Natural killer cell (primary cell): ENCODE data around the gene SYNDIG1. TPM values are rescaled to one million over a fixed set of nuclear protein-coding genes. Genes with fewer than 3 reads are reported as not detected.

Experiments used
- ATAC-seq, 3 donors: fragments of 150-1000 bp in 2 of 3; fragments of 200-7000 bp in 1 of 3; cut with Tn5 transposase; 1 replicate in 1 of 3; 2 replicates in 2 of 3; pipeline ENCODE4 v1.10.0; 2021; ENCODE audit warnings: mild to moderate bottlenecking in 2 of 3, moderate library complexity in 2 of 3
- DNase-seq, 2 donors: peaks; one replicate each; pipeline versions ENCODE4 v3.0.0 to v3.0.0-alpha.2; 2013 to 2021; ENCODE audit warnings: mixed read lengths in 1 of 2
- H3K27ac ChIP-seq: one replicate; pipeline ENCODE4 v1.5.1; 2013; ENCODE audit warnings: mild to moderate bottlenecking, low read length
- H3K27me3 ChIP-seq: one replicate; pipeline ENCODE4 v1.6.1; 2013; ENCODE audit warnings: low read length; ENCODE audit not compliant: control insufficient read depth, insufficient read depth
- H3K36me3 ChIP-seq: one replicate; pipeline ENCODE4 v1.6.1; 2013; ENCODE audit warnings: low read length; ENCODE audit not compliant: control insufficient read depth, insufficient read depth
- H3K4me1 ChIP-seq: one replicate; pipeline ENCODE4 v1.6.1; 2013; ENCODE audit warnings: low read length; ENCODE audit not compliant: control insufficient read depth, insufficient read depth
- H3K4me3 ChIP-seq: one replicate; pipeline ENCODE4 v1.5.1; 2013; ENCODE audit warnings: low read length
- H3K9me3 ChIP-seq: one replicate; pipeline ENCODE4 v1.6.1; 2013; ENCODE audit warnings: low read length; ENCODE audit not compliant: control insufficient read depth, insufficient read depth
- H3K27ac Mint-ChIP-seq, 2 donors: one replicate each; pipeline ENCODE4 v1.8.0; 2022; ENCODE audit warnings: mild to moderate bottlenecking in 2 of 2, mixed read lengths in 2 of 2, moderate library complexity in 1 of 2
- H3K27me3 Mint-ChIP-seq, 2 donors: one replicate each; pipeline ENCODE4 v1.8.0; 2022; ENCODE audit warnings: low read depth in 2 of 2, mixed read lengths in 2 of 2
- H3K36me3 Mint-ChIP-seq: one replicate; pipeline ENCODE4 v1.8.0; 2022; ENCODE audit warnings: mixed read lengths
- H3K4me1 Mint-ChIP-seq, 2 donors: one replicate each; pipeline ENCODE4 v1.8.0; 2022; ENCODE audit warnings: mixed read lengths in 2 of 2
- H3K4me3 Mint-ChIP-seq: one replicate; pipeline ENCODE4 v1.8.0; 2022; ENCODE audit warnings: mild to moderate bottlenecking, moderate library complexity, mixed read lengths
- H3K9me3 Mint-ChIP-seq, 2 donors: one replicate each; pipeline ENCODE4 v1.8.0; 2022; ENCODE audit warnings: mixed read lengths in 2 of 2
- WGBS: methylation state at CpG from one replicate; pipeline ENCODE4 v1.1.7; 2013; ENCODE audit warnings: missing lambda C conversion rate; ENCODE audit not compliant: insufficient coverage; 5-methylcytosine and 5-hydroxymethylcytosine counted together
- intact Hi-C: fragments of 100-400 bp; cut with micrococcal nuclease; formaldehyde crosslinking; loops from one replicate; pipeline ENCODE4 v1.14.2; 2022
- total RNA-seq, 4 donors: library from RNA; stranded (reverse); fragments of 120-200 nt in 1 of 4; gene quantifications; one replicate each; pipeline versions ENCODE4 v1.2.3 to v1.2.4, GENCODE V29; 2013 to 2022
- TF ChIP-seq, protein P1 (sequence below): fragments of 200-600 bp; IDR thresholded peaks from one replicate; pipeline ENCODE4 v1.8.0; 2022; ENCODE audit warnings: antibody characterized with exemption

The SYNDIG1 gene
- total RNA-seq, 3 donors from 2014 or later (not counting 1 experiment from before 2014, with no cell fraction given): not detected

DNA sequence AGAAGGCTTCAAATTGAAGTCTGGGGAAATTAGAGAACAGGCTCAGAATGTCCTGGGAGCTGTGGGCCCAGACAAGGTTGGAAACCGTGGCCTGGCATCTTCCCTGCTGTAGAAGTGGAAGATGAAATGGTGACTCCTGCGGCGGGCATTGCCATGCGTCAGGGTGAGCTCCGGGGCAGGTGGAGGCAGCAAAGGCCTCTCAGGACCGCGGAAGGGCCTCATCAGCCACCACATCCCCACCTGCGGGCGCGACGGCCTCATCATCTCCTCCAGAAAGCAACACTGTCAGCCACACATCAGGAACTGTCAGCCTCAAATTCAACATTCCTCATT lies 161.7 kb downstream of the SYNDIG1 start:
- Mint-ChIP-seq H3K9me3 (no peaks in the 10 kb centered on the region), H3K27me3 (peaks cover 4 to 12% of the 10 kb centered on the region in 2 donors), H3K27ac (no peak overlapping the region), H3K4me3 (no peak overlapping the region), H3K4me1 (peaks cover 11 to 12% of the 10 kb centered on the region in 2 donors), H3K36me3 (no peaks in the 10 kb centered on the region)
- WGBS: 93% methylated on average over 11 of the region's 11 CpGs
- Histone ChIP-seq H3K36me3 (no peaks in the 10 kb centered on the region), H3K4me1 (peaks cover 6% of the 10 kb centered on the region), H3K27ac (no peak overlapping the region), H3K9me3 (no peaks in the 10 kb centered on the region), H3K4me3 (no peak overlapping the region), H3K27me3 (no peaks in the 10 kb centered on the region)
- DNase-seq (no peak), ATAC-seq (no peak)
- TF ChIP-seq, protein P1, sequence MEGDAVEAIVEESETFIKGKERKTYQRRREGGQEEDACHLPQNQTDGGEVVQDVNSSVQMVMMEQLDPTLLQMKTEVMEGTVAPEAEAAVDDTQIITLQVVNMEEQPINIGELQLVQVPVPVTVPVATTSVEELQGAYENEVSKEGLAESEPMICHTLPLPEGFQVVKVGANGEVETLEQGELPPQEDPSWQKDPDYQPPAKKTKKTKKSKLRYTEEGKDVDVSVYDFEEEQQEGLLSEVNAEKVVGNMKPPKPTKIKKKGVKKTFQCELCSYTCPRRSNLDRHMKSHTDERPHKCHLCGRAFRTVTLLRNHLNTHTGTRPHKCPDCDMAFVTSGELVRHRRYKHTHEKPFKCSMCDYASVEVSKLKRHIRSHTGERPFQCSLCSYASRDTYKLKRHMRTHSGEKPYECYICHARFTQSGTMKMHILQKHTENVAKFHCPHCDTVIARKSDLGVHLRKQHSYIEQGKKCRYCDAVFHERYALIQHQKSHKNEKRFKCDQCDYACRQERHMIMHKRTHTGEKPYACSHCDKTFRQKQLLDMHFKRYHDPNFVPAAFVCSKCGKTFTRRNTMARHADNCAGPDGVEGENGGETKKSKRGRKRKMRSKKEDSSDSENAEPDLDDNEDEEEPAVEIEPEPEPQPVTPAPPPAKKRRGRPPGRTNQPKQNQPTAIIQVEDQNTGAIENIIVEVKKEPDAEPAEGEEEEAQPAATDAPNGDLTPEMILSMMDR: no peak
- intact Hi-C loops: no loop called here

DNA sequence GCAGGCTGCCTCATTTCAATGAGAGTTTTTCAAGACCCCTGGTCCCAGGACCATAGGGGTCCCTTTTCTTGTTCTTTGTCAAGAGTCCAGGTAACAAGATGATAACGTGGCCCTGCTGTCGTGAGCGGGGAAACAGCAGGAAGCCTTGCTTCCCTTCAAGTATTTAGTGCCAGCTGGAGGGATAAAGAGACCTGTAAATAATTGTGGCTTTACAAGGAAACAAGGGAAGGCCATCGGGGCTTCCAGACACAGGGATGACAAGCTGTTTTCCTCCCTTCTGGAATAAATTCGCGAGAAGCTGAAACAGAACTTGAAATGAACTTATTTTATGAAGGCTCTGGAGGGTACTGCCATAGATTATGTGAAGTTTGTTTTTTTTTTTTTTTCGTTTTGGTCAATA lies 163.2 kb downstream of the SYNDIG1 start:
- Mint-ChIP-seq H3K9me3 (no peaks in the 10 kb centered on the region), H3K27me3 (peaks cover 4 to 12% of the 10 kb centered on the region in 2 donors), H3K4me3 (no peak overlapping the region), H3K4me1 (peaks cover 11 to 12% of the 10 kb centered on the region in 2 donors), H3K27ac (no peak overlapping the region), H3K36me3 (no peaks in the 10 kb centered on the region)
- no peak overlapping the region for H3K4me3 ChIP-seq
- no peak overlapping the region for H3K27ac ChIP-seq
- peaks cover 6% of the 10 kb centered on the region for H3K4me1 ChIP-seq
- no peaks in the 10 kb centered on the region for H3K36me3 ChIP-seq
- ATAC-seq (no peak), DNase-seq (no peak)
- intact Hi-C loops: no loop called here
- whole genome bisulfite sequencing: 83% methylated on average over 6 of the region's 7 CpGs
- TF ChIP-seq, protein P1: no peak
- H3K27me3 ChIP-seq: no peaks in the 10 kb centered on the region
- no peaks in the 10 kb centered on the region for H3K9me3 ChIP-seq

DNA sequence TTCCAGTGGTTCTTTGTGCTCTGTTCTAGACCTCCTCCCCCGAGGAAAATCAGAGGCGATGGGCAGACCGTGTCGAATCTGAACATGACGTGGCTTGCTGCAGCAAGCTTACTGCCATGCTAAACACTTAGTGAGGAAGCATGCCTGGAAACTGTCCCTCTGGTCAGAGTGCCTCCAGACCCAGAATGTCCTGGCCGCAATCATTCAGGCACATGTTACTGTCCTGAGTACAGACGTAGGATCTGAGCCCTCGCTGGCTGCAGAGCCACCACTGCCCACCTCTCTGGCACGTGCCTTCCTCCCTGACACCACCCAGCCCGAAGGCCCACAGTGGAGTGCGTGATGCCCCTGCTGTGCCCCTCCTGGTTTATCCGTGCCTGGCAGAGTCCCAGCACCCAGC lies 163.6 kb downstream of the SYNDIG1 start:
- Mint-ChIP-seq H3K27ac (no peak overlapping the region), H3K9me3 (no peaks in the 10 kb centered on the region), H3K4me3 (no peak overlapping the region), H3K4me1 (peaks cover 11 to 12% of the 10 kb centered on the region in 2 donors), H3K27me3 (peaks cover 4 to 12% of the 10 kb centered on the region in 2 donors), H3K36me3 (no peaks in the 10 kb centered on the region)
- Histone ChIP-seq H3K36me3 (no peaks in the 10 kb centered on the region), H3K27me3 (no peaks in the 10 kb centered on the region), H3K4me1 (peaks cover 6% of the 10 kb centered on the region), H3K4me3 (no peak overlapping the region), H3K27ac (no peak overlapping the region), H3K9me3 (no peaks in the 10 kb centered on the region)
- no peak for DNase-seq
- intact Hi-C loops: no loop called here
- ATAC-seq: no peak
- 89% methylated on average over 12 of the region's 12 CpGs for WGBS
- TF ChIP-seq, protein P1: no peak

DNA sequence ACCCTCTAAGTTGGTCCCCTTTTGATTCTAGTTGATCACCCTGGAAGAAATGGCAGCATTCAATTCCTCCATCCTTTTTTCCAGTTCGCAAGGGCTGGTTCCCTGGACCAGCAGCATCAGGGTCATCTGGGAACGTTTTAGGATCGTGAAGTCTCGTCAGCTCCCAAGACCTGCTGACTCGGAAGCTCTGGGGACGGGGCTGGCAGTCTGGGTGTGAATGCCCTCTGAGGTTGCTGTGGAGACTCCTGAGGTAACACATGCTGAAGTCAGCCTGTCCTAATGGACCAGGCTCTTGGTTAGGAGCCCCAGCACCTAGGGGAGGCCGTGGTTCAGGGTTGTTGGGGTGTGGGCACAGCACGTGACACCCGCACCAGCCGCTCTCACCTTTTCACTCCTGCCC lies 164.1 kb downstream of the SYNDIG1 start:
- Mint-ChIP-seq H3K36me3 (no peaks in the 10 kb centered on the region), H3K4me3 (no peak overlapping the region), H3K9me3 (no peaks in the 10 kb centered on the region), H3K27me3 (peaks cover 4 to 12% of the 10 kb centered on the region in 2 donors), H3K27ac (no peak overlapping the region), H3K4me1 (peaks cover 11 to 12% of the 10 kb centered on the region in 2 donors)
- intact Hi-C loops: no loop called here
- ATAC-seq (no peak), DNase-seq (no peak)
- Histone ChIP-seq H3K9me3 (no peaks in the 10 kb centered on the region), H3K36me3 (no peaks in the 10 kb centered on the region), H3K27me3 (no peaks in the 10 kb centered on the region), H3K4me1 (peaks cover 6% of the 10 kb centered on the region), H3K4me3 (no peak overlapping the region), H3K27ac (no peak overlapping the region)
- TF ChIP-seq, protein P1: no peak
- 90% methylated on average over 10 of the region's 10 CpGs for WGBS
